CD4-positive, alpha-beta T cell treated with Interleukin-1 beta for 1 hour (primary cell): ENCODE results near the gene NDUFA11.
"Not testable (repeated sequence)": the region's sequence is repeated elsewhere in the genome, so short reads cannot be mapped to it uniquely, and the experiment has no call there.

ENCODE experiments used
- DNase-seq, 2 donors: peaks; one replicate each; pipeline ENCODE4 v3.0.0-alpha.2; 2020 to 2022

The NDUFA11 gene

DNA sequence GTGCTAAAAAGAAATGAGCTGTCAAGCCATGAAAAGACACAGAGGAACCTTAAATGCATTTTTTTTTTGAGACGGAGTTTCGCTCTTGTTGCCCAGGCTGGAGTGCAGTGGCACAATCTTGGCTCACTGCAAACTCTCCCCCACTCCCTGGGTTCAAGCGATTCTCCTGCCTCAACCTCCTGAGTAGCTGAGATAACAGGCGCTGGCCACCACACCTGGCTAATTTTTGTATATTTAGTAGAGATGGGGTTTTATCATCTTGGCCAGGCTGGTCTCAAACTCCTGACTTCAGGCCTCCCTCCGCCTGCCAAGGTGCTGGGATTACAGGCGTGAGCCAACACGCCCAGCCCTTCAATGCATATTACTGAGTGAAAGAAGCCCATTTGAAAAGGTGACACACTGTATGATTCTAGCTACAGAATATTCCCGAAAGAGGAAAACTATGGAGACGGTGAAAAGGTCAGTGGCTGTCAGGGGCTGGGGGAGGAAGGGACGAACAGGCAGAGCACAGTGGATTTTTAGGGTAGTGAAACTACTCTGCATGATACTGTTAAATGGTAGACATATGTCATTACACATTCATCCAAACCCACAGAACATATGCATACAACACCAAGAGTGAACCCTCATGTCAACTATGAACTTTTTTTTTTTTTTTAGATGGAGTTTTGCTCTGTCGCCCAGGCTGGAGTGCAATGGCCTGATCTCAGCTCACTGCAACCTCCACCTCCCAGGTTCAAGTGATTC lies 19.4 kb downstream of the NDUFA11 start:
- DNase-seq: not testable (repeated sequence)

DNA sequence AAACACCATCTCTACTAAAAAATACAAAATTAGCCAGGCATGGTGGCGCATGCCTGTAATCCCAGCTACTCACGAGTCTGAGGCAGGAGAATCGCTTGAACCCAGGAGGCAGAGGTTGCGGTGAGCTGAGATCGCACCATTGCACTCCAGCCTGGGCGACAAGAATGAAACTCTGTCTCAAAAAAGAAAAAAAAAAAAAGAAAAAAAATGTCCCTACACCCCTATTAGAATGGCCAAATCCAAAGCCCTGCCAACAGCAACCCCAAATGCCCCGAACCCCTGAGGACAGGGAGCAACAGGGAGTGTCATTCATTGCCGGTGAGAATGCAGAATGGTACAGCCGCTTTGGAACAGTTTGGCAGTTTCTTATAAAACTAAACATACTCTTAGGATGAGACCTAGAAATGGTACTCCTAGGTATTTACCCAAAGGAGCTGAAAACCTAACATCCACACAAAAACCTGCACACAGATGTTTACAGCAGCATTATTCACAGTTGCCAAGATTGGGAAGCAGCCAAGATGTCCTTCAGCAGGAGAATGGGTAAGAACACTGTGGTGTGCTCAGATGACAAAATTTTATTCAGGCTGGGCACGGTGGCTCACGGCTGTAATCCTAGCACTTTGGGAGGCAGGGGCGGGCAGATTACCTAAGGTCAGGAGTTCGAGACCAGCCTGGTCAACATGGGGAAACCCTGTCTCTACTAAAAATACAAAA lies 20.3 kb downstream of the NDUFA11 start:
- not testable (repeated sequence) for DNase-seq

- DNase-seq: no peak
Observed at GRCh38 chr19:5882421-5882968, 21.1 kb downstream of the NDUFA11 start.

GRCh38 chr19:5881543-5882299 lies 21.9 kb downstream of the NDUFA11 start:
- no peak for DNase-seq

DNA sequence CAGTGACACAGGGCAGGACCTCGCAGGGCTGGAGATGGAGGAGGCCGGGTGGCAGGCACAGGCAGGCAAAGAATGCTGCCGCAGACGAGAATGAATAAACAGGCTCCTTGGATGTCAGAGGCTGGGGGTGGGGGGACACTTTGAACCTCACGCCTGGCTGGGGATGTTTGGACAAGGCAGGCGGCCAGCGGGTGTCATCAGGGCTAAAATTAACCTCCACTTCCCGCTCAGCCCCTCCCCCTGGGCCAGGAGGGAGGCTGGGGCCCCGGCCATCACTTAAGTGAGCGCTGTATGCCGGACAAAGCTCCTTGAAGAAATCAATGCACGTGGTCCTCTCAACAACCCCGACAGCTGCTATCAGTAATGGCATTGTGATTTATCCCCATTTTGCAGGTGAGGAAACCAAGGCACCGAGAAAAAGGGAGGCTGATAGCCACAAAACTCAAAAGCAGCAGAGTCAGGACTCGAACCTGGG lies 22.9 kb downstream of the NDUFA11 start:
- no peak for DNase-seq

DNA sequence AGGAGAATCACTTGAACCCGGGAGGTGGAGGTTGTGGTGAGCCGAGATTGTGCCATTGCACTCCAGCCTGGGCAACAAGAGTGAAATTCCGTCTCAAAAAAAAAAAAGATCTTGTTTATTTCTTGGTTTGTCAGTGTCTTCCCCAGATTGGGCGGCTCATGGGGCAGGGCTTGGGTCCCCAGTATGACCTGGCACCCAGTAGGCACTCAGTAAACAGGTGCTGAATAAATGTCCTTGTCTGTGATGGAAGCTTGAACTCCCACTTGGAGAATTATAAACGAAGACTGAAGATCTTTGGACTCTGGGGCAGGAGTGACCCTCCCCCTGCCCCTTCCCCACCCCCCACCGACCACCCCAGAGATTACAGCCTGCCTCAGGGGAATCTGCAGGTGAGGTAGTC lies 23.4 kb downstream of the NDUFA11 start:
- DNase-seq: no peak

GRCh38 chr19:5877882-5878281 lies 25.7 kb downstream of the NDUFA11 start:
- no peak for DNase-seq

- DNase-seq: no peak
Observed at GRCh38 chr19:5877427-5877826, 26.2 kb downstream of the NDUFA11 start.

GRCh38 chr19:5874496-5874895 lies 29.1 kb downstream of the NDUFA11 start:
- DNase-seq: not testable (repeated sequence)

GRCh38 chr19:5873617-5874199 lies 29.9 kb downstream of the NDUFA11 start:
- DNase-seq: no peak

DNA sequence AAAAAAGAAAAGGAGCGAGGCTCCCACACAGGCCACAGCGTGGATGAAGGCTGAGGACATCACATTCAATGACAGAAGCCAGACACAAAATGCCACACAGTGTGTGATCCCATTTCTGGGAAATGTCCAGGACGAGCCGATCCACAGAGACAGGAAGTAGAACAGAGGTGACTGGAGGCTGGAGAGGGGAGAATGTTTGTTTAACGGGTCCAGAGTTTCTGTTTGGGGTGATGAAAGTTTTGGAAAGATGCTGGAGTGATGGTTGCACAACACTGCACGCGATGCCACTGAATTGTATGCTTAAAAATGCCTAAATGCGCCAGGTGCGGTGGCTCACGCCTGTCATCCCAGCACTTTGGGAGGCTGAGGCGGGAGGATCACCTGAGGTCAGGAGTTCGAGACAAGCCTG lies 32.6 kb downstream of the NDUFA11 start:
- no peak for DNase-seq

DNA sequence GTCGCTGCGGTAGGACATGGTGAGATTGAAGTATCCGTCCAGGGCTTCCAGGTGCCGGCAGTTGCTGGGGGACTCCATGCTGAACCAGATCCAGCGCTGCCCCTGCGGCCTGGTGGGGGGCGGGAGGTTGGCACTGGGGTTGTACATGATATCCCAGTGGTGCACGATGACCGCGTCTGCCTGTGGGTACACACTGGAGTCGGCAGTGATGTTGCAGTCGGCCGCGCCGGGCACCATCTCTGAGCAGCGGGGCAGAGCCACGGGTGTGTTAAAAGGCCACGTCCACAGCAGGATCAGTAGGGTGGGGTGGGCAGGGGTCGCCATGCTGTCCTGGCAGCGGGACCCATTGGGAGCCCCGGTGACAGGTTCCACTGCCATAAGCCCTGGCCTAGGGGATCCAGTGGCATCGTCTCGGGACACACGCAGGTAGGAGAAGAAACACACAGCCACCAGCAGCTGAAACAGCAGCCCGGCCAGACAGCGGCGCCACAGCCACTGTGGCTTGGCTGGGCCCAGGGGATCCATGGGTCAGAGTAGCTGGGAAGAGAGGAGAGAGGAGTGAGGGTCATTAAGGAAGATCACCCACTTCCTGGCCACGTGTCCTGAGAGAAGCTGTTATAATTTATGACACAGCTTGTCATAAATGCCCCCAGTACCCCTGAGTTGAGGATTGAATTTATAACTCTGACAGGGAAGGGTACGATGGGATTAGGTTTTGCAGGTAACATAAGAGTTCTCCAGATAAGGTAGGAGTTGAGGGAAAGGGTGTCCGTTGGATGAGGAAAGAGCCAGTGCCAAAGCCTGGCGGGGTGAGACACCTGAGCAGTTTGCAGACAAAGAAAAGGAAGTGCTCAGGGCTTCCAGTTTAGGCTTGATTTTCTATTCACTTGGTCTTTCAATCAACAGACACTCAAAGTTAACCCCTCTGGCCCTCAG lies 36.1 kb downstream of the NDUFA11 start:
- DNase-seq: no peak

DNA sequence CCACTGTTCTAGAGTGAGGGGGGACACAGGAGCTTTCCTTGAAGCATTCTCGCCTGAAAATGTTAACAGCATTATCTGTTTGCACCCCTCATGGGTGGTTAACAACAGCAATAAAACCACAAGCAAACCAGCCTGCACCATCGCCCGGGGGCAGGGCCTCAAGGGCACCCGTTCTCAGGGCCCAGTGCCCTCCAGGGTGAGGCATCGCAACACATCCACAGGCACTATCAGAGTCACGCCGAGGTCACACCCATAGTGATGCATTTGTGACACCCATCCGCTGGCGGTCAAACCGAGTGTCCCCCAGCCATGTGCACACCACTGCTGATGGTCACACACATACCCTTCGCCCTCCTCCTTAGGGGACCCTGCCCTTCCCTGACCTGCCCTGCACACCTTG lies 37.8 kb downstream of the NDUFA11 start:
- DNase-seq: no peak

DNA sequence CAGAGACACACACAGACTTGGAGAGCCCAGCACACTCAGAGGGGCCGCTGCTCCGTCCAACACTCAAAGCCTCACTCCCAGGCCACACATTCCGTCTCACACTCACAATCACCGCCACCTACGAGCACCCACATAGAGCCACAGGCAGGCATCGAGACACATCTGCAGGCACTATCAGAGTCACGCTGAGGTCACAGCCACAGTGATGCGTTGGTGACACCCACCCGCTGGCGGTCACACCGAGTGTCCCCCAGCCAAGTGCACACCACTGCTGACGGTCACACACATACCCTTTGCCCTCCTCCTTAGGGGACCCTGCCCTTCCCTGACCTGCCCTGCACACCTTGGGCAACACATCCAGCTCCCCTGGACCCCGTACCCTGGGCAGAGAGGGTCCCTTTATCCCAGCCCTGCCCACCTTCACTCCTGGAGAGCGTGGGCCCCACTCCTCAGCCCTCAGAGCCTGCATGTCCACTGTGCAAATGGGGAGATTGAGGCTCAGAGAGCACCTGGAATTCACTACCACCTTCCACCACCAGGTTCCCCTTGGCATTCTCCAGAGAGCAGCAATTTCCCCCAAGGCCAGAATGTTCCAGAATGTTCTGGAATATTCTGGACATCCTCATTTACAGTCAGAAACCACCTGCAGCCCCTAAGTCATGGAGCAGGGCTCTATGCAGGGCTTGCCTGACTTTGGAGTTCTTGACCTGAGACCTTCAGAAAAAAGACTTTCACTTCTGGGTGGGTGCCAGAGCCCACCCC lies 38.7 kb downstream of the NDUFA11 start:
- no peak for DNase-seq

- no peak for DNase-seq
Observed at GRCh38 chr19:5864013-5864720, 39.4 kb downstream of the NDUFA11 start.

DNA sequence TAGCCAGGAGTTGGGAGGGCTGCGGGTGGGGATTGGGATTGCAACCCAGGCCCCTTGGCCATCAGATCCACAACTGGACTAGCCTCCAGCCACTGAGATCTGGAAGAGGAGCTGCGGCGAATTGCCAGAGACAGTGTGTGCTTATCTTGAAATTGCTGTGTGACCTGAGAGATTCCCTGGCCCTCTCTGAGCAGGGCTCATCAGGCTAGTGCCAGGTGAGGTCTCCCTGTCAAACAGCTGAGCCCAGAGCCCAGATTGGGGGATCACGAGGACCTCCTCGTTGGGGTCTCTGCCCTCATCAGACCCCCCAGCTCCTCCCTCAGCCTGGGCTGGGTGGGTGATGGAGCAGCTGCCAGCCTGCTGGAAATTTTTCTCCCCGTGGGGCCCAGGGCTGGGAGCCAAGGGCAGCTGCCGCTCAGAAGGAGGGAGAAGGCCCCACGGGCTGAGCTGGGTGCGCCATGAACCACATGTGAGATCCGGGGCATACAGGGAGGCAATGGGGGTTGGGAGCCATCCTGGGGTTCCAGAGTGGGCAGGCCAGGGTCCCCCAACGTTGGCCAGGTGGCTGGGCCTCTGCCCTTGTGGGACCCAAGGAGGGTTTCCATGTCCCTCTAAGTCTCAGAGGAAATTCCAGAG lies 40.4 kb downstream of the NDUFA11 start:
- DNase-seq: no peak

GRCh38 chr19:5857203-5858081 lies 46.1 kb downstream of the NDUFA11 start:
- no peak for DNase-seq

DNA sequence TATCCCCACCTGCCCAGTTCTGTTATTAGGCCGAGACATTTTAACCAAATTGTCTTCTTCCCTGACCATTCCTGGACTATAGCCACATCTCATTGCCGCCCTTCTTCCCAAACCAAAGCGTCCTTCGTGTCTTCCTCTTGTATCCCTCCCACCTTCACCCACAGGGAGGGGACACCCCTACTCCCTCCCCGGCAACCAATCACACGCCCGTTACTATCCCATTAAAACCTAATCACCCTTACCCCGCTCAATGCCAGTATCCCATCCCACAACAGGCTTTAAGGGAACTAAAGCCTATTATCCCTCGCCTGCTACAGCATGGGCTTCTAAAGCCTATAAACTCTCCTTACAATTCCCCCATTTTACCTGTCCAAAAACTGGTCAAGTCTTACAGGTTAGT lies 48.4 kb downstream of the NDUFA11 start:
- not testable (repeated sequence) for DNase-seq

DNA sequence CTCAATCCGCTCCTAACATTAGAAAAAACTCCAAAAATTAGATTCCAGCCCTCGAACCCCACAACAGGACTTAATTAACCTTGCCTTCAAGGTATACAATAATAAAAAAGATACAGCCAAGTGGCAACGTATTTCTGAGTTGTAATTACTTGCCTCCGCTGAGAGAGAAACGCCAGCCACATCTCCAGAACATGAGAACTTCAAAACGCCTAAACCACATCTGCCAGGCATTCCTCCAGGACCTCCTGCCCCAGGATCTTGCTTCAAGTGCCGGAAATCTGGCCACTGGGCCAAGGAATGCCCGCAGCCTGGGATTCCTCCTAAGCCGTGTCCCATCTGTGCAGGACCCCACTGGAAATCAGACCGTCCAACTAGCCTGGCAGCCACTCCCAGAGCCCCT lies 49.5 kb downstream of the NDUFA11 start:
- DNase-seq: not testable (repeated sequence)
